ENCODE data around the gene PHF10.

The PHF10 gene

DNA sequence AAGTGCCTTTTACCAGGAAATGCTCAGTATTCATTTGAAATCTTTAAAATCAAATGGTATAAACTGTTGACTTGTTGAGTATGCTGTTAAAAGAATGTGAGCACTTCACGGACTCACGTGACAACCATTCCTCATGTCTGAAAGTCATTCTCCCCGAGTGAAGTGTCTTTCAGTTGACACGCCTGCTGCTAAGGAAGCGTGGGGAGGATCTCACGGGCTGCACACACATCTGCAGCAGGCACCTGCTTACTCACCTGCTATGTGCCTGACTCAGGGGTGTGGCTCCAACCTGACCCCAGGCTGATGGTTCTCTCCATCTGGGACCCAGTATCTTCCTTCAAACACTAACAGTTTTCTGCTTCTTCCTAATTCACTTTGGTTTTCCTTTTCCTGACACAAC, 55.2 kb downstream of the PHF10 start (continued):
- TF ChIP-seq ZNF8 (CRISPR knock-in tag; IDR thresholded peaks at IDR 0.05) = no peak
- no peak for TF ChIP-seq ISL1 (CRISPR knock-in tag; IDR thresholded peaks at IDR 0.05)
- no peak for TF ChIP-seq ZNF70 (CRISPR knock-in tag; IDR thresholded peaks at IDR 0.05)
- TF ChIP-seq, protein P1, sequence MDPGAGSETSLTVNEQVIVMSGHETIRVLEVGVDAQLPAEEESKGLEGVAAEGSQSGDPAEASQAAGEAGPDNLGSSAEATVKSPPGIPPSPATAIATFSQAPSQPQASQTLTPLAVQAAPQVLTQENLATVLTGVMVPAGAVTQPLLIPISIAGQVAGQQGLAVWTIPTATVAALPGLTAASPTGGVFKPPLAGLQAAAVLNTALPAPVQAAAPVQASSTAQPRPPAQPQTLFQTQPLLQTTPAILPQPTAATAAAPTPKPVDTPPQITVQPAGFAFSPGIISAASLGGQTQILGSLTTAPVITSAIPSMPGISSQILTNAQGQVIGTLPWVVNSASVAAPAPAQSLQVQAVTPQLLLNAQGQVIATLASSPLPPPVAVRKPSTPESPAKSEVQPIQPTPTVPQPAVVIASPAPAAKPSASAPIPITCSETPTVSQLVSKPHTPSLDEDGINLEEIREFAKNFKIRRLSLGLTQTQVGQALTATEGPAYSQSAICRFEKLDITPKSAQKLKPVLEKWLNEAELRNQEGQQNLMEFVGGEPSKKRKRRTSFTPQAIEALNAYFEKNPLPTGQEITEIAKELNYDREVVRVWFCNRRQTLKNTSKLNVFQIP (CRISPR knock-in tag; IDR thresholded peaks at IDR 0.05; ENCODE audit: borderline replicate concordance, low read depth) = no peak

DNA sequence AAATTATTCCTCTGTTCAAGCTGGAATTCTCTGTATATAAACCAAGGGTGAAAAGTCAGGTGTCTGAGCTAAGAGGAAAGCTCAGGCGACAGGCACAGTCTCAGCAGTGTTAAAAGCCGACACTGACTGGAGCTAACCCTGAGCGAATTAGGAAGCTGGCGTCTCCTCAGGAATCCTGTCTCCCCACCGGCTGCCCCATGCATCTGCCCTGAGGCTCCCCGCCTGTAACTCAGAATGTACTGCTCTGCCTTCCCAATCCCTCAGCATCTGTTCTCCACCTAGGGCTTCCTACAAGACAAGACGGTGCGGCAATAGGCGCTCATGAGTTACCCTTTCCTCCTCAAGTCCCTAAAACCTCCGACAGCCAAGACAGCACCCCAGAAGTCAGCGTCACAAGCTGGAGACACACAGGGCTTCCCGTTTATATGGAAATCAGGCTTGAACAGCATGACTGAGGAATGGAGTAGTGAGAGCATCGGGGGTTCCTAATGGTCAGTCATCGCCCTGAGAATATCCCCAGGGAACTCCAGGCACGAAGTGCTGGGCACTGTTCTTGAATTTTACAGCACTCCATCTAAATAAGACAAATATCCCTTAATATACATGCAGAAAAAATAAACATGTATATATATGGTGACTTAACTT, 56.0 kb downstream of the PHF10 start:
- ATAC-seq = no peak
- TF ChIP-seq ARNTL (CRISPR knock-in tag; IDR thresholded peaks at IDR 0.05; ENCODE audit: borderline replicate concordance, low read depth) (no peak), PPARA (CRISPR knock-in tag; IDR thresholded peaks at IDR 0.05; ENCODE audit: borderline replicate concordance) (no peak), SNAI2 (CRISPR knock-in tag; IDR thresholded peaks at IDR 0.05) (no peak), ZFP30 (CRISPR knock-in tag; IDR thresholded peaks at IDR 0.05) (no peak), ISL1 (CRISPR knock-in tag; IDR thresholded peaks at IDR 0.05) (no peak), PATZ1 (CRISPR knock-in tag; IDR thresholded peaks at IDR 0.05; ENCODE audit: borderline replicate concordance) (no peak), ZNF8 (CRISPR knock-in tag; IDR thresholded peaks at IDR 0.05) (no peak), CREB5 (CRISPR knock-in tag; IDR thresholded peaks at IDR 0.05; ENCODE audit: low read depth) (no peak)
- TF ChIP-seq, protein P2, sequence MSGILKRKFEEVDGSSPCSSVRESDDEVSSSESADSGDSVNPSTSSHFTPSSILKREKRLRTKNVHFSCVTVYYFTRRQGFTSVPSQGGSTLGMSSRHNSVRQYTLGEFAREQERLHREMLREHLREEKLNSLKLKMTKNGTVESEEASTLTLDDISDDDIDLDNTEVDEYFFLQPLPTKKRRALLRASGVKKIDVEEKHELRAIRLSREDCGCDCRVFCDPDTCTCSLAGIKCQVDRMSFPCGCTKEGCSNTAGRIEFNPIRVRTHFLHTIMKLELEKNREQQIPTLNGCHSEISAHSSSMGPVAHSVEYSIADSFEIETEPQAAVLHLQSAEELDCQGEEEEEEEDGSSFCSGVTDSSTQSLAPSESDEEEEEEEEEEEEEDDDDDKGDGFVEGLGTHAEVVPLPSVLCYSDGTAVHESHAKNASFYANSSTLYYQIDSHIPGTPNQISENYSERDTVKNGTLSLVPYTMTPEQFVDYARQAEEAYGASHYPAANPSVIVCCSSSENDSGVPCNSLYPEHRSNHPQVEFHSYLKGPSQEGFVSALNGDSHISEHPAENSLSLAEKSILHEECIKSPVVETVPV (CRISPR knock-in tag; IDR thresholded peaks at IDR 0.05) = no peak

- no peak for ATAC-seq
- TF ChIP-seq OSR1 (CRISPR knock-in tag; IDR thresholded peaks at IDR 0.05) (no peak), ARNTL (CRISPR knock-in tag; IDR thresholded peaks at IDR 0.05; ENCODE audit: borderline replicate concordance, low read depth) (no peak), TCF4 (CRISPR knock-in tag; IDR thresholded peaks at IDR 0.05; ENCODE audit: borderline replicate concordance) (no peak), PPARA (CRISPR knock-in tag; IDR thresholded peaks at IDR 0.05; ENCODE audit: borderline replicate concordance) (no peak), RARB (CRISPR knock-in tag; IDR thresholded peaks at IDR 0.05) (no peak), PATZ1 (CRISPR knock-in tag; IDR thresholded peaks at IDR 0.05; ENCODE audit: borderline replicate concordance) (no peak), ZNF565 (CRISPR knock-in tag; conservative IDR thresholded peaks at IDR 0.05; ENCODE audit: low read depth) (no peak)
These were observed 56.6 kb downstream of the PHF10 start for GRCh38 chr6:169667716-169668115.

DNA sequence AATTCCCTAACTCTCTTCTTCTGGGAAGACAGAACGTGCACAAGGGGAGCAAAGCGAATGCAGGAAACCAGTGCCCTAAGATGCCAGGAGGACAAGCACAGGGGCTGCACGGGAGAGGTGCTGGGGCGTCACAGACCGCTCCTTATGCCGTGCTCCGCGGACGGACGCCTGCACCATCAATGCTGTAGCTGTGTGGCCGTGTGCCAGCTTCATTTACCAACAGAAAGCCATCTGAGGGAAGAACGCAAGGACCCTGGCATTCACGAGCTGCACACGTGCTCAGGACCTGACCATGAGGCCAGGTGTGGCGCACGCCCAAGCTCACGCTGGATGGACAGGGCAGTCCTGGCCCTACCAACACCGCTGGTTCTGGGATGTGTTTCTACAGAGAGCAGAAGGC, 57.9 kb downstream of the PHF10 start:
- no peak for ATAC-seq
- TF ChIP-seq PATZ1 (CRISPR knock-in tag; IDR thresholded peaks at IDR 0.05; ENCODE audit: borderline replicate concordance) (no peak), ZNF565 (CRISPR knock-in tag; conservative IDR thresholded peaks at IDR 0.05; ENCODE audit: low read depth) (no peak), TOX (CRISPR knock-in tag; IDR thresholded peaks at IDR 0.05; ENCODE audit: borderline replicate concordance) (no peak)
- TF ChIP-seq, protein P3, sequence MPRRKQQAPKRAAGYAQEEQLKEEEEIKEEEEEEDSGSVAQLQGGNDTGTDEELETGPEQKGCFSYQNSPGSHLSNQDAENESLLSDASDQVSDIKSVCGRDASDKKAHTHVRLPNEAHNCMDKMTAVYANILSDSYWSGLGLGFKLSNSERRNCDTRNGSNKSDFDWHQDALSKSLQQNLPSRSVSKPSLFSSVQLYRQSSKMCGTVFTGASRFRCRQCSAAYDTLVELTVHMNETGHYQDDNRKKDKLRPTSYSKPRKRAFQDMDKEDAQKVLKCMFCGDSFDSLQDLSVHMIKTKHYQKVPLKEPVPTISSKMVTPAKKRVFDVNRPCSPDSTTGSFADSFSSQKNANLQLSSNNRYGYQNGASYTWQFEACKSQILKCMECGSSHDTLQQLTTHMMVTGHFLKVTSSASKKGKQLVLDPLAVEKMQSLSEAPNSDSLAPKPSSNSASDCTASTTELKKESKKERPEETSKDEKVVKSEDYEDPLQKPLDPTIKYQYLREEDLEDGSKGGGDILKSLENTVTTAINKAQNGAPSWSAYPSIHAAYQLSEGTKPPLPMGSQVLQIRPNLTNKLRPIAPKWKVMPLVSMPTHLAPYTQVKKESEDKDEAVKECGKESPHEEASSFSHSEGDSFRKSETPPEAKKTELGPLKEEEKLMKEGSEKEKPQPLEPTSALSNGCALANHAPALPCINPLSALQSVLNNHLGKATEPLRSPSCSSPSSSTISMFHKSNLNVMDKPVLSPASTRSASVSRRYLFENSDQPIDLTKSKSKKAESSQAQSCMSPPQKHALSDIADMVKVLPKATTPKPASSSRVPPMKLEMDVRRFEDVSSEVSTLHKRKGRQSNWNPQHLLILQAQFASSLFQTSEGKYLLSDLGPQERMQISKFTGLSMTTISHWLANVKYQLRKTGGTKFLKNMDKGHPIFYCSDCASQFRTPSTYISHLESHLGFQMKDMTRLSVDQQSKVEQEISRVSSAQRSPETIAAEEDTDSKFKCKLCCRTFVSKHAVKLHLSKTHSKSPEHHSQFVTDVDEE (CRISPR knock-in tag; IDR thresholded peaks at IDR 0.05) = no peak

Data from SK-N-SH treated with all-trans-retinoic acid at 6 μM for 48 hours (cell line).